ENCODE results near the gene GTF2A1L.

- TF ChIP-seq CTCF (IDR thresholded peaks at IDR 0.05; ENCODE audit: low read depth, low read length) (no peak), EZH2phosphoT487 (IDR thresholded peaks at IDR 0.05; ENCODE audit: low read depth) (no peak)
Measured at GRCh38 chr2:48693066-48693465, 75.4 kb downstream of the GTF2A1L start.

Data from OCI-LY3 (cell line).